Vagina (tissue), 2 donors: ENCODE results near the gene TMBIM1.

Experiments used
- POLR2AphosphoS5 ChIP-seq, 2 donors: sonication (generic); formaldehyde crosslinking; IDR thresholded peaks; one replicate each; pipeline ENCODE4 v1.9.0; 2017; ENCODE audit warnings: antibody characterized with exemption in 2 of 2, mild to moderate bottlenecking in 2 of 2, low read depth in 1 of 2; ENCODE audit not compliant: insufficient read depth in 1 of 2
- TF ChIP-seq, protein P1 (sequence below), 3 experiments: fragments of 450-650 bp in 2 of 3; fragments of 200-600 bp in 1 of 3; sonication (generic) in 1 of 3; IDR thresholded peaks; one replicate each; pipeline ENCODE4 v1.5.1; 2017 to 2019; ENCODE audit warnings: antibody characterized with exemption in 3 of 3, mild to moderate bottlenecking in 2 of 3, moderate library complexity in 2 of 3

DNA sequence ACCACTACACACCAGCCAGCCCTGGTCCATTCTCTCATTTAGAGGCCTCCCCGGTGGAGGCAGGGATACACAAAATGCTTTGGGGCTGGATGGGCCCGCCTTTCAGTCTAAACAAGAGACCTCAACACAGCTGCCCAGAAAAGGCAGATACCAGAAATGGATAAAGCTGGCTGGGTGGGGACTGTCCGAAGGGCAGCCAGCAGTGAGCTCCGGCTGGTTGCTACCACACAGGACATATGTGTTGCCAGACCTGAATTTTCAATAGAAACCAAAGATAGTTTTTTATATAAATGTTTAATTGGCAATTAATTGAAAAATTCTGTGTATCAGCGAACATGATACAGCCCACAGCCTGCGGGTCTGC, 30.1 kb downstream of the TMBIM1 start:
- no peak for TF ChIP-seq POLR2AphosphoS5 (IDR thresholded peaks at IDR 0.05; ENCODE audit: insufficient read depth in 1 of 2, low read depth in 1 of 2)
- TF ChIP-seq, protein P1, sequence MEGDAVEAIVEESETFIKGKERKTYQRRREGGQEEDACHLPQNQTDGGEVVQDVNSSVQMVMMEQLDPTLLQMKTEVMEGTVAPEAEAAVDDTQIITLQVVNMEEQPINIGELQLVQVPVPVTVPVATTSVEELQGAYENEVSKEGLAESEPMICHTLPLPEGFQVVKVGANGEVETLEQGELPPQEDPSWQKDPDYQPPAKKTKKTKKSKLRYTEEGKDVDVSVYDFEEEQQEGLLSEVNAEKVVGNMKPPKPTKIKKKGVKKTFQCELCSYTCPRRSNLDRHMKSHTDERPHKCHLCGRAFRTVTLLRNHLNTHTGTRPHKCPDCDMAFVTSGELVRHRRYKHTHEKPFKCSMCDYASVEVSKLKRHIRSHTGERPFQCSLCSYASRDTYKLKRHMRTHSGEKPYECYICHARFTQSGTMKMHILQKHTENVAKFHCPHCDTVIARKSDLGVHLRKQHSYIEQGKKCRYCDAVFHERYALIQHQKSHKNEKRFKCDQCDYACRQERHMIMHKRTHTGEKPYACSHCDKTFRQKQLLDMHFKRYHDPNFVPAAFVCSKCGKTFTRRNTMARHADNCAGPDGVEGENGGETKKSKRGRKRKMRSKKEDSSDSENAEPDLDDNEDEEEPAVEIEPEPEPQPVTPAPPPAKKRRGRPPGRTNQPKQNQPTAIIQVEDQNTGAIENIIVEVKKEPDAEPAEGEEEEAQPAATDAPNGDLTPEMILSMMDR (IDR thresholded peaks at IDR 0.05) = no peak
